GM19099 (cell line): ENCODE data around the gene ZNF483.

Experiments
- POLR2A ChIP-seq: IDR thresholded peaks from 3 replicates; pipeline ENCODE4 v1.6.1; 2011; ENCODE audit warnings: low read depth; ENCODE audit not compliant: insufficient read length; ENCODE audit errors: extremely low read depth

Gene ZNF483

DNA sequence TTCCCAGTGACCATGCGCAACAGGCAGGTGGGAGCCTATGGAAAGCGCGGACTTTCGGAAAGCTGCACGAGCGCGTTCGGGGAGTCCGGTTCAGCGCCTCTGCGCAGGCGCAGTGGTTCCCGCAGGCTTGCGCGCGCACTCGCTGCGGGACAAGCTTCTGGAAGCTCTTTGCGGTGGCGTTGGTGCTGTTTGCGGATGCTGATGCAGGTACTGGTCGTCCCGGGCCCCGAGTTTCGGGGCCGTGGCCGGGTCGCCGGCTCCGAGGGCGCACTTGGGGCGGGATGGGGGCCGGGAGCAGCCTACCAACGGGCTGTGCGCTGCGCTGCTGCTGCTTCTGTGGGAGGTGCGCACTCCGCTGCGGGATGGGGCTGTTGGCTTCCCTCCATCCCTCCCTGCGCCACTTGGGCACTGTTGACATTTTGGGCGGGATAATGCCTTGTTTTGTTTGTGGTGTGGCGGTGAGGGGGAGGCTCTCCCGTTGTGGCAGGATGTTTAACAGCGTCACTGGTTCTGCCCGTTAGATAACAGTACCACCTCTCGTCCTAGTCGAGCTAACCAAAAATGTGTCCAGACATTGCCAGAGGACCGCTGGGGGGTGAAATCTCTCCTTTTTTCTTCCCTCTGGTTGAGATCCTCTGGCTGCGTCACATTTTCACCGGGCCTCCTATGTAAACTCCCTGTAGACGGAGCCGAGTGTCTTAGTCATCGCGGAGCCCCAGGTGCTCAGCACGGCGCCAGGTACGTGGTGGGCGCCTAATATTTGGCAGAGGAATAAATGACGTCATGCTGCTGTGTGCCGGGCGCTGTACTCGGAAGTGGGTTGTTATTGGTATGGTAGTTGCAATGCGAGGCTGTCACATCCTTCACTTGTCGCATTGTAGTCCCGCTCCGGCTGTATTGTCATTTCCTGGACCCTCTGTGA is at the start of gene ZNF483:
ZNF483 (plus strand) TSS at position 124 of the 922 bp plus-strand sequence. CDS start 2,217 bp downstream, outside the sequence.
- TF ChIP-seq POLR2A, result no peak

DNA sequence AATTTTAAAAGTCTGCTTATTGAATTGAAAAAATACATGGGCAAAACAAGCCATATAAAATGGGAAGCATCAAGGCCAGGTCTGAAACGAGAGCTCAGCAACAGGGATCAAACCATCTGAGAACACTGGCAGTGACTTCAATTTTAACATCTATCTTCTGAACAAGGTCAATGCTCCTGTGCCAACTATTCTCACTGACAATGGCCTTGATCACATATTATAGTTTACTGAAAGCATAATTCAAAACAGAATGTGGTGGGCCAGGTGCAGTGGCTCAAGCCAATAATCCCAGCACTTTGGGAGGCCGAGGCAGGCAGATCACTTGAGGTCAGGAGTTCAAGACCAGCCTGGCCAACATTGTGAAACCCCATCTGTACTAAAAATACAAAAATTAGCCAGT is 49.8 kb upstream of the ZNF483 start:
- no peak for TF ChIP-seq POLR2A

DNA sequence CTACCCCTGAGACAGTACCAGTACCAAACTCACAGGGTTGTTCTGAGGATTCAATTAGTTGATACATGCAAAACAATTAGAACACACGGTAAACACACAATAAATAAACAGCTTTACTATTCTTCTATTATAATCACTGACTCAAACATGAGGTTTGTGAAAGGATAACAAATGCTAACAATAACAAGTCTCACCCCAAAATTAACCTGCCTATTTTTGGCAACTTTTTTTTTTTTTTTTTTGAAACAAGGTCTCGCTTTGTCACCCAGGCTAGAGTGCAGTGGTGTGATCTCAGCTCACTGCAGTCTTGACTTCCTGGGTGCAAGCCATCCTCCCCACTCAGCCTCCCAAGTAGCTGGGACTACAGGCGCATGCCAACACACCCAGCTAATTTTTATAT is 47.3 kb upstream of the ZNF483 start:
- no peak for TF ChIP-seq POLR2A

DNA sequence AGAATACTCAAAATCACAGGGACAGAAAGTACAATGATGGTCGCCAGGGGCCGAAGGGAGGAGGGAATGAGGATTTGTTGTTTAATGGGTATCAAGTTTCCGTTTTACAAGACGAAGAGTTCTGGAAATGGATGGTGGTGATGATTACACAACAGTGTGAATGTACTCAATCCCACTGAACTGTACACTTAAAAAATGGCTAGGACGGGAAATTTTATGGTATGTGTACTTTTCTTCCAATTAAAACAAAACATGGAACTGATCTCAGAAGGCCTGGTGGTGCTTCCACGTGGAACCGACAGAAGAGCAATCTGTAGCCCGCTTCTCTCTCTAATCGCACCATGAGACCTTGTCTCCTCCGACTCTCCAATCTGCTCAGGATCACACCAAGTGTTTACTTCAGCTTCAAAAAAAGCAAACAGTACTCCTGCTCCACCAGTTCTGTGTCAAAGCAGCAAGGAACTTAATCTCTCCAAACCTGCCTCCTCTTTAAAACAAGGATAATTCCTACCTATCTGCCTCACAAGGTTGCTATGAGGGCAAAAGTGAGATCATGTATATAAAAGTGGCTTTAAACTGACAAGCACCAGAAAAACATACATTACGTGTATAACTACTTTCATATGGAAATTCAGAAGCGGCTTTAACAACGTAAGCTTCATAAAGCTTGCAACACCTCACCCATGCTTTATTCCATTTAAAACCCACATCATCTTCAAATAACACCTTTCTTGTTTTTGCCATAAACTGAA is 42.9 kb upstream of the ZNF483 start:
- no peak for TF ChIP-seq POLR2A

DNA sequence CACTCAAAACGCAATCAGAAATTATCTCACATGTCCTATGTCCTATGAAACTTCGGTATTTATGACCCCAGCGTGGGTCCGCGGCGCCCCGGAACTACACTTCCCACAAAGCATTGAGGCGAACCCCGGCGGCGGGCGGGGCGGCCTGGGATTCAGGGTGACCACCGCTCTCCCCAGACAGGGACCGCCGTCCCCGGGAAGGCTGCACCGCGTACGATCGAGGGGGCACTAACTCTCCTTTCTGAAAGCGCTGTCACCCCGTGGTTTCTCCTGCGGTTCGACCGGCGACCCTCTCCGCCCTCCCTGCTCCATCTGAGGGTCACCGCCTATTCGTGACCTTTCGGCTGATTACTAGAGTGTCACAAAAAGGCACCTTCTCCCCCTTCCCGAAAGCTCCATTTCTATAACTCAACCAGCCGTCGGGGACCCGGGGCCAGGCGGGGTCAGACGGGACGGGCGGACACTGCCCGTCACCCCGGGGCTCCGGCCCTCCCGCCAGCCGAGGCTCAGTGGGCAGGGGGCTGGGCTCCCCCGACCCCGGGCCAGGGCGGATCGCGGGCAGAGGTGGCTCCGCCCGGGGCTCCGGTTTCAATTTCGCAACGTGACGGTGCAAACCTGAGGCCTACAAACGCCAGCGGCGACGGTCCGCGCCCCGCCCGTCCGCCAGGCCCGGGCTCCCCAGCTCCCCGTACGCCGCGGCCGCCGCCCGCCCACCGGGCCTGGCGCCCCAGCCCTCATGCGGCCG is 42.1 kb upstream of the ZNF483 start:
- TF ChIP-seq POLR2A, result no peak

DNA sequence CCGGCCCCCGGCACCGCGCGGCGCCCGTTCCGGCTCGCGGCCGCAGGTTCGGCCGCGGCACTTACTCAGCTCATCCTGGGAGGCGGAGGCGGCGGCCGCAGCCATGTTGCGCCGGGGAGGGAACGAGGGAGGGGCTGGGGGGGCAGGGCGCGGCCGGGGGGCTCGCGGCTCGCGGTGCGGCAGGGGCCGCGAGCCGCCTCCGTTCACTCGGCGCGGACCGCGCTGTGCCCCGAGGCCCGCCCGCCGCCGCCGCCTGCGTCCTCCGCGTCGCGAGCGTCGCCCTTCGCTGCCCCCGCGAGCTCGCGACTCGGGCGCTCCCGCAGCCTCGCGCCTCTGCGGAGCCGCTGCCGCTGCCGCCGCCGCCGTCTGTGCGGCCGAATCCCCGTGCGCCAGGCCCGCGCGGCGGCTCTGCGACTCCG is 41.5 kb upstream of the ZNF483 start:
- peak; percentile 63 for TF ChIP-seq POLR2A

DNA sequence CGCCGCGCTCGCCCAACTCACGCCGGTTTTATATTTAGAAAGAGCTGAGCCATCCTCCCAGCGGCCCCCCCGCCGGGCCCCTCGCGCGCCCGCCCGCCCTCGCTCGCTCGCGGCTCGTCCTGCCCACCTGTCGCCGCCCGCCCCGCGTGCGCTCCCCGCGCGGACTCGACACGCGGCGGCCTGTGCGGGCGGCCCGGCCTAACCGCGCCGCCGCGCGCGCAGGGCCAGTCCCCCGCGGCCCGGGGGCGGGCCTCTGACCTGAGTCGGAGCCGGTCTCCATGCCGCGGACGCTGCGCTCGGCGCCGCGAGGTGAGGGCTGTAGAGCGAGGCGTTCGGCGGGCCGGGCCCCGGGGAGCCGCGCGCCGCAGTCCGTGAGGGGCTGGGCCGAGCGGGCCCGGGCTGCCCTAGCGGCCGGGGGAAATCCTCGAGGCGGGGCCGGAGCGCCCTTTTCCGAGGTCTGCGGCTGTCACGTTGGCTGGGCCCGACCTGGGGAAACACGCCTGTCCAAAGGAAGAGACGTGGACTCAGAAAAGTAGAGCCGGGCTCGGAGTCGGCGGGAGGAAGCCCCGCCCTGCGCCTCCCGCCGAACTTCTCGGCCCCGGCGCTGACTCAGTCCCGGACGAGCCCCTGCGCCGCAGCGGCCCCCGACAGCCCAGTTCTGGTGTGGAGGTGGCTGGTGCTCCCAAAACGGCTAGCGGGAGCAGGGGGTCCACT is 41.0 kb upstream of the ZNF483 start, which contains the start of gene ECPAS:
ECPAS (minus strand) TSS at position 526 of the 714 bp plus-strand sequence. CDS start 11,465 bp downstream, outside the sequence.
- TF ChIP-seq POLR2A, result peak; percentile 51

DNA sequence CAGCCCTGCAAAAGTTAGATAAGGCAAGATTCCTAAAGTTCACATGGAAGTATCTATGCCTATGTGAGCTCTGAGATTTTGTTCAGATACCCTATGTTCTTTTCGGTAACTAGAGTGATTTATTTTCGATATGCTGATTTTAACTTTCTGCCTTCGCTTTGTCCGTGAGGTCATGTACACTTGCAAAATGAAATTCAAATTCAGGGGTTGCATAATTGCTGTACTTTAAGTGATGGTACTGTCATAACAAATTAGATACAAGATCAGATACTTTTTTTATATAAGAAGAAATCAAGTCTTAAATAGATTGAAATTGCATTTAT is 40.4 kb upstream of the ZNF483 start:
- no peak for TF ChIP-seq POLR2A

DNA sequence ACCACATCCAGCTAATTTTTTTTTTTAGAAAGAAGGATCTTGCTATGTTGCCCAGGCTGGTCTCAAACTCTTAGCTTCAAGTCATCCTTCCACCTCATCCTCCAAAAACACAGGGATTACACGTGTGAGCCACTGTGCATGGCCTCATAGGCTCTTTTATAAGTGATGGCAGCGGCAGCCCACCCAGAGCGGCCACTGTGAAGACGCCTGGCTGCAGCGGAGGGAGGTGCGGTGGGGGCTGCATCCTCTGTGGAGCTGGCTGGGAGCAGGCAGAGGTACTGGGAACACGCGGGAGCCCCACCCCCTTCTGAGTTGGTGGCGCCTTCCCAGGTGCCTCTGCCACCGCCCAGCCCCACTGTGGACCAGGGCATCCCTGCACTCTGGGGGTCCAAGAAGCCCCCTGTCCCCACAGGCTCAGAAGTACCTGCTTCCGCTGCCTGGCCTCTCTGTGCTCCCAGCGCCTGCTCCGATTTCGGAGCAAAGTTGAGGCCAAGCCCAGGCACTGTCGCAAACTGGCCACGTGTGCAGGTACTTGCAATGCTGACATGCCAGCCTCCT is 23.9 kb upstream of the ZNF483 start:
- no peak for TF ChIP-seq POLR2A

DNA sequence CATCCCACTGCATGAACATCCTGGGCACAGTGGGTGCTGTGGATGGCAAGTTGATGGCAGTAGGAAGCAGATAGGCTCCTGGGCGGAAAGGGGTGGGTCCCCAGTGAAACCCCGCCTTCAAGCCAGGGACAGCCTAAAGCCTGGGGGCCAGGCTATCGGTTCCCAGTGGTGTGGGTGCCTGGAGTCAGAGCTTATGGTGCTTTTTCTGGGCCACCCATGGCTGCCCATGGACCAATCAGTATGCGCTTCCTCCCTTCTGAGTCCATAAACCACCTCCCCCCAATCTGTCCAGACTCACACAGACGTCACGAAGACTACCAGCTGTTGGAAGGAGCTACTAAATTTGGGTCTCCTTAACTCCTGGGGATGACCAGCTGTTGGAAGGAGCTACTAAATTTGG is 23.3 kb upstream of the ZNF483 start:
- TF ChIP-seq POLR2A, result no peak

DNA sequence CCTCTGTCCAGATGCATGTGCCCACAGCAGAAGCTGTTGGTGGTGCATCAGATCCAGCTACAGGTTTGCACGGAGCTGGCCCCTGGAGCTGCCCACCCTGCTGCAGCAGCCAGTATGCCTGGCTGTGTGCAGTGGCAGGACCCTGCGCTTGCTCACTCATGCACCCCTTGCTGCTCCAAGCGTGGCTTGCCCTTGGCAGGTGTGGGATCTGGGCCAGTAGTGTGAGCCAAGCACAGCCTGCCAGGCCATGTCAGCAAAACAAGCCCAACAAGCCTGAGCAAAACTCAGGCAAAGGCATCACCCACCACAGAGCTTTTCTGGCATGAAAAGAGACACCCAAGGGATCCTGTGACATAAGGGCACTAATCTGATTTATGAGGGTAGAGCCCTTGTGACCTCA is 22.5 kb upstream of the ZNF483 start:
- TF ChIP-seq POLR2A, result no peak

DNA sequence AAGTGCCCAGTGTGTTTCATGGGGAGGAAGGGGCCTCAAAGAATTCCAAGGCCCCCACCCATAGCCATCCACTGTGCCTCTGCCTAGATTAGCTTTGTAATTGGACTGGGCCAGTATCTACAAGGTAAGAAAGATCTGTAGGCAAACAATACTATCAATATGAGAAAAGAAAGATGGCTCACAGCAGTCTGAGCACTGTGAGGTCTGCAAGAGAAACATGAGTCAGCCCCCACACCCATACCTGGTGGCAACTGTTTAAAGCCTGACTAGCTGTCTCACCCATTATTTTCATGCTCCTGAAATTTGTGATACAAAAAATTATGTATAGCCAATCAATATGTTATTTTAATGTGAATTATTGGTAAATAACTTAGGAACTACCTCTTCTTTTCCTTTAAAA is 10.0 kb upstream of the ZNF483 start:
- TF ChIP-seq POLR2A, result no peak

DNA sequence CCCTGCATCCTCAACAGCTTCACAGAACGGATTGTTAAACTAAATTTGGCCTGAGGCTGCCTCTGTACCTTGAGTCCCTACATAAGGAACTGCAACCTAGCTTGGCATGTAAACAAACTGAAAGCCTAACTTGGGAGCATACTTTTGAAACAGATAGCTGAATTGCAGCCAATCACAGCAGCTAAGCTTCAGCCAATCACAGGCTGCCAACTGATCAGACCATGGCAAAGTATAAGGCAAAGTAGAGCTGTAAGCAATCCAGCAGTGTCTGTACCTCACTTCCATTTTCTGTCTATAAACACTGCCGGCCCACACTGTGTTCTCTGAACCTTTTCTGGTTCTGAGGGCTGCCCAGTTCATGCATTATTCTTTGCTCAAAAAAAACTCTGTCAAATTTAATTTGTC is 8.9 kb upstream of the ZNF483 start:
- no peak for TF ChIP-seq POLR2A

DNA sequence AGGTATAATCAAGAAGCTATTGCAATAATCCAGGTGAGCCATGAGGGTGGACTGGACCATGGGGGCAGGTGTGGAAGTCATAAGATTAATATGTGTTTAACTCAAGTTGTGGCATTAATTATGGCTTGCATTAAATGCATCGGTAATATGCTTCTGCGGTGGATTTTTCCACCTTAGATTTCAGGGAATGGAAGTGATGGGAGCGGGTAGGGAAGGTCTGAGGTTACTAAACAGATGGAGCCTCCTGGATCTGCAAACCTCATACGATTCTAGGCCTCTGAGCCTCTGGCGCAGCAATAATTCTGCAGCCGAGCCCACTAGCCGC is 286 bp upstream of the ZNF483 start:
- TF ChIP-seq POLR2A, result no peak
